ENCODE measurements around the gene GINS2.

DNA sequence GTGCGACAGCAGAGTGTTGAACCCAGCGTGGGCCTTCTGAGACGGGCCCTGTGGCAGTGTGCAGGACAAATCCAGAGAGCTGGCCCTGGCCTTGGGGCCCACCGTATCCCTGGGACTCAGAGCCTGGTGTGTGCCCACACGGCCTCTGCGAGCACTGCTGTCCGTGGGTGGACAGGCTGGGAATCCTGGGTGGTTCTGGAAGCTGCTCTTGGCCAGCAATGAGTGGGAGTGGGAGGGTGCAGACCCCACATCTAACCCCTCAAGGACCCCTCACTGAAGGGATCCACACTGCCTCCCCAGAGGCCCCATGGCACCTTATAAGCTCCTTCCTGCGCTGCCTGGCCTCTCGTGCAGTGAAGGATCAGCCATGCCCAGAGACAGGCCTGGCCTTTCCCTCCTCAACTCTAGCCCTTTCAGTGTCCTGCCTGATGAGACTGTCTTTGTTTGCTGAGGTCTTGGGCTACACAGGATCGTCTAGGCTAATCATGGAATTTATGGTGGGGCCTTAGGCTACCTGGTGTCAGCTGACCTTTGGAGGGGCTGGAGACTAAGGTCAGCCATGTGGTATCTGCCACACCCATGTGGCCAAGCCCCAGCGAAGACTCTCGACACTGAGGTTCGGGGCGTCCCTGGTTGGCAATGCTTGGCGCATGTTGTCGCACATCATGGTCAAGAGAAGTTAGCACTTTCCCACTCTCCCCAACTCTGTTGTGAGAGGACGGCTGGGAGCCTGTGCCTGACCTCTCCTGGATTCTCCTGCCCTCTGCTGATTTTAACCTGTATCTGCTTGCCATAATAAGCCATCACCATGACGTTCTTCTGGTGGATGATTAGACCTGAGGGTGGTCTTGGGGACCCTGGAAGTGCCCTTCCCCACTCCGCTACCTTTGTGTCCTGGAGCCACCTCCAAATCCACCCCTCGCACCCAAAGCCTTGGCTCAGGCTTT, 16.4 kb upstream of the GINS2 start:
- TF ChIP-seq, protein P1, sequence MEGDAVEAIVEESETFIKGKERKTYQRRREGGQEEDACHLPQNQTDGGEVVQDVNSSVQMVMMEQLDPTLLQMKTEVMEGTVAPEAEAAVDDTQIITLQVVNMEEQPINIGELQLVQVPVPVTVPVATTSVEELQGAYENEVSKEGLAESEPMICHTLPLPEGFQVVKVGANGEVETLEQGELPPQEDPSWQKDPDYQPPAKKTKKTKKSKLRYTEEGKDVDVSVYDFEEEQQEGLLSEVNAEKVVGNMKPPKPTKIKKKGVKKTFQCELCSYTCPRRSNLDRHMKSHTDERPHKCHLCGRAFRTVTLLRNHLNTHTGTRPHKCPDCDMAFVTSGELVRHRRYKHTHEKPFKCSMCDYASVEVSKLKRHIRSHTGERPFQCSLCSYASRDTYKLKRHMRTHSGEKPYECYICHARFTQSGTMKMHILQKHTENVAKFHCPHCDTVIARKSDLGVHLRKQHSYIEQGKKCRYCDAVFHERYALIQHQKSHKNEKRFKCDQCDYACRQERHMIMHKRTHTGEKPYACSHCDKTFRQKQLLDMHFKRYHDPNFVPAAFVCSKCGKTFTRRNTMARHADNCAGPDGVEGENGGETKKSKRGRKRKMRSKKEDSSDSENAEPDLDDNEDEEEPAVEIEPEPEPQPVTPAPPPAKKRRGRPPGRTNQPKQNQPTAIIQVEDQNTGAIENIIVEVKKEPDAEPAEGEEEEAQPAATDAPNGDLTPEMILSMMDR (IDR thresholded peaks at IDR 0.05) = no peak
- TF ChIP-seq POLR2A (IDR thresholded peaks at IDR 0.05) = no peak

Data from ovary (tissue), 3 donors.